Mucosa of gallbladder (tissue), 1 donor: ENCODE results near the gene MIA. TPM values are rescaled to one million over a fixed set of nuclear protein-coding genes. Genes with fewer than 3 reads are reported as not detected.
"Not testable (repeated sequence)": the region's sequence is repeated elsewhere in the genome, so short reads cannot be mapped to it uniquely, and the experiment has no call there.

ENCODE experiments used
- DNase-seq: peaks from one replicate; pipeline ENCODE4 v3.0.0-alpha.2; 2020; ENCODE audit warnings: low spot score
- total RNA-seq: library from RNA; stranded (reverse); gene quantifications from one replicate; pipeline ENCODE4 v1.2.1, GENCODE V29; 2021
- donor health status: DM: no; HTN: no; CAD: no.

Gene MIA
- total RNA-seq, 1 donor from 2014 or later: 4.5 TPM

DNA sequence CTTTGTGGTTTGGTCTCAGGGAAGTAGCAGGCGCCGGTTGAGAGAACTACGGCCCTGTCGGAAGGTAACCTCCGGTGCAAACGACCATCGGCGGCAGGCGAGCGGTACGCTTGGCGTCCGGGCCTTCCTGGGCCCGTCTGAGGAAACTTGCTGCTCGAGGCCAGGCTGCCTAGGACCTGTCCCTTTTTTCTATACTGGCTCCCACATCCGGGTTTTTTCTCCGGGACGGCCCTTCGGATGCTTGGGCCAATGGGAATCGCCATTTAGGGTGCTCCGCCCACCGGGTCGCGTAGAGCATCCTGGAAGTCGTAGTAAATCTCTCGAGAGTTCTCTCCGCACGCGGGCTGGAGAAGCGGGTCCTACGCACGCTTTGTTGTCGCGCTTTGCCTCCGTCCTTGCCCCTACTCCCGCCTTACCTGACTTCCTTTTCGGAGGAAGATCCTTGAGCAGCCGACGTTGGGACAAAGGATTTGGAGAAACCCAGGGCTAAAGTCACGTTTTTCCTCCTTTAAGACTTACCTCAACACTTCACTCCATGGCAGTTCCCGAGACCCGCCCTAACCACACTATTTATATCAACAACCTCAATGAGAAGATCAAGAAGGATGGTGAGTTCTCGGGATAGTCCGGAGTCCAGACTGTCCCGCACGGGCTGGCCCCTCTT lies 24.3 kb upstream of the MIA start, which contains the start of gene SNRPA:
Gene SNRPA, plus strand, starts transcription at position 330 of the 664 bp plus-strand sequence. Its CDS starts 206 bp downstream, at position 536.
- DNase-seq: peak; percentile 98

DNA sequence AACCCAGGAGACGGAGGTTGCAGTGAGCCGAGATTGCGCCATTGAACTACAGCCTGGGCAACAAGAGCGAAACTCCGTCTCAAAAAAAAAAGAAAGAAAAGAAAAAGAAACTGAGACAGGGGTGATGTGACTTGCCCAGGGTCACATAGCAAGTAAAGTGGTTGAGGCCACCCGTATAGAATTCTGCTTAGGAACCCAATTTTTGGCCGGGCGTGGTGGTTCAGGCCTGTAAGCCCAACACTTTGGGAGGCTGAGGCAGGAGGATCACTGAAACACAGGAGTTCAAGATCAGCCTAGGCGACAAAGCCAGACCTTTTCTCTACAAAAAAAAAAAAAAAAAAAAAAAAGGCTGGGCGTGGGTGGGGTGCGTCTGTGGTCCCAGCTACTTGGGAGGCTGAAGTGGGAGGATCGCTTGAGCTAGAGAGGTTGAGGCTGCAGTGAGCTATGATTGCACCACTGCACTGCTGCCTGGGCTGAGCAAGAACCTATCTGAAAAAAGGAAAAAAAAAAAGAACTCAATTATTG lies 23.0 kb upstream of the MIA start:
- no peak for DNase-seq

DNA sequence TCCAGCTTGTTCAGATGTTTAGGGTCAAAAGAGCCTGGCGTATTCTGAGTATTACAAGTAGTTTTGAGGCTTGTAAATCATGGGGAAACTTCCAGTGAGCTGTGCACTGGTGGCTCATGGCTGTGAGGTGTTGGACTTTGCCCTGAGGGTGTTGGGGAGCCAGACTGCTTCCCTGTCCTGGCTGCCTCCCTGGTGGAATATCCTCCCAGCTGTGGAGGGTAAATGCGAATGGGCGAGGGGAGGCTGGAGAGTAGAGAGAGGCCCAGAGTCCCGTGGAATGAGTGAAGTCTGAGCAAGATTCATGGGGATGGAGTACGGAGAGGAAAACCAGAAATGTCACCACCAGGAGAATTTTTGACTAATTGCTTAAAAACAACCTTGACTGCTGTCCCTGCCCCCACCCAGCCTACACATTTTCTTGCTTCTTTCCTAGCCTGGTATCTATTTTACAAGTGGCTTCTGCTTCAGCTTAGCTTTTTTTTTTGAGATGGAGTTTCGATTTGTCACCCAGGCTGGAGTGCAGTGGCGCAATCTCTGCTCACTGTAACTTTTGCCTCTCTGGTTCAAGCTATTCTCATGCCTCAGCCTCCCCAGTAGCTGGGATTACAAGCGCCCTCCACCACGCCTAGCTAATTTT lies 20.6 kb upstream of the MIA start:
- no peak for DNase-seq

DNA sequence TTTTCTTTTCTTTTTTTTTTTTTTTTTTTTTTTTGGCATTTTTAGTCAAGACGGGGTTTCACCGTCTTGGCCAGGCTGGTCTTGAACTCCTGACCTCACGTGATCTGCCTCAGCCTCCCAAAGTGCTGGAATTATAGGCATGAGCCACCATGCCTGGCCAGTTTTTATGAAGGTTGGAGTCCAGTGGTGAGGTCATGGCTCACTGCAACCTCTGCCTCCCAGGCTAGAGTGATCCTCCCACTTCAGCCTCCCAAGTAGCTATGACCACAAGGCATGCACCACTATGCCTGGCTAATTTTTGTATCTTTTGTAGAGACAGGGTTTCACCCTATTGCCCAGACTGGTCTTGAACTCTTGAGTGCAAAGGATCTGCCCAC lies 20.1 kb upstream of the MIA start:
- DNase-seq: no peak

DNA sequence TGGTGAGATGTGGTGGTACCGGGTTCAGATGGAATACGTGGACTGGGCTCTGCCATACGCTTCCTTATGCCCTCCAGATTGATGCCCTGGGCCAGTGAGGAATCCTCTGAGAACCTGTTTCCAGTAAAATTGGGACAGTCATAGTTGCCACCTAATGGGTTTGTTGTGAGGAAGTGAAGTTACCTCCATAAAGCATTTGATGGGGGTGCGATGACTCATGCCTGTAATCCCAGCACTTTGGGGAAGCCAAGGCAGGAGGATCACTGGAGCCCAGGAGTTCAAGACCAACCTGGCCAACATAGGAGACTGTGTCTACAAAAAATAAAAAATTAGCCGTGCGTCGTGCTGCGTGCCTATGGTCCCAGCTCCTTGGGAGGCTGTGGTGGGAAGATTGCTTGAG lies 19.5 kb upstream of the MIA start:
- DNase-seq: no peak

DNA sequence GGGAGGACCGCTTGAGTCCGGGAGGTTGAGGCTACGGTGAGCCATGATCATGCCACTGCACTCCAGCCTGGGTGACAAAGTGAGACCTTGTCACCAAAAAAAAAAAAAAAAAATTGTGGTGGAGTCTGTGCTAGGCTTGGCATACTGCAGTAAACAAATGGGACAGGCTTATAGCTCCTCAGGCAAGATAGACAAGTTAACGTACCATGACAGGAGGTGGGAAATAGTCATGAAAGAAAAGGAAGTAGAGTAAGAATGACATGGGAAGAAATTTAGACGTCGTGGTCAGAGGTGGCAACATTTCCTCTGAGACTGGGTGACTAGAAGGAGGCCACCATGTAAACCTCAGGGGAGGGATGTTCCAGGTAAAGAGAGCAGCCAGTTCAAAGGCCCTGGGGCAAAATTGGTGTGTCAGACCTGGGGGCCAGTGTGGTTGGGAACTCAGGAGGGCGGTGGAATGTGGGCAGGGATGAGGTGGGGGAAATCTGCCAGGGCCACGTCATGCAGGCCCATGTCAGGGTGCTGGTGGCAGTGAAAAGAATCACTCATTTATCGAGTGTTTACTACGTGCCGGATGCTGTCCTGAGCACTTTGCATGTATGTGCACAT lies 18.7 kb upstream of the MIA start:
- DNase-seq: no peak

DNA sequence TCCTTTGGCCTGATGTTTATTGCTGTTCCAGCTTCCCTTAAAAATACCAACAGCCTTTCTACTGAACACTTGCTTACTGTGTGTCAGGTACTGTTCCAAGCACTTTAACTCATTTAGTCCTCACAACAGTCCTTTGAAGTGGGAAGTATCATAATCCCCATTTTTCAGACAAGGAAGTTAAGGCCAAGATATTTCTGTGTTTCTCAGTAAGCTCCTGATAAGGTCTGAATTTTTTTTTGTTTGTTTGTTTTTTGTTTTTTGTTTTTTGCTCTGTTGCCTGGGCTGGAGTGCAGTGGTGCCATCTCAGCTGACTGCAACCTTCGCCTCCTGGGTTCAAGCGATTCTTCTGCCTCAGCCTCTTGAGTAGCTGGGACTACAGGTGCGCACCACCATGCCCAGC lies 16.8 kb upstream of the MIA start:
- DNase-seq: no peak

DNA sequence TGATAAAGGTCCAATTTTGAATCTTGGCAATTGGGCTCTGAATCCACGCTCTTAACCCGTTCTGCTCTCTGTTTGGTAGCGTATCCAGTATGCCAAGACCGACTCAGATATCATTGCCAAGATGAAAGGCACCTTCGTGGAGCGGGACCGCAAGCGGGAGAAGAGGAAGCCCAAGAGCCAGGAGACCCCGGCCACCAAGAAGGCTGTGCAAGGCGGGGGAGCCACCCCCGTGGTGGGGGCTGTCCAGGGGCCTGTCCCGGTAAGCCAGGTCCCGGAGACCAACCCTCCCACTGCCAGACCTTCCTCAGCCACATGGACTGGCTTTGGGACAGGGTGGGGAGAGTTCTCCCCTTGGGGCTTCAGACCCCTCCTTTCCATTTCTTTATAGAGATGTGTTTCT lies 16.0 kb upstream of the MIA start:
- DNase-seq: no peak

DNA sequence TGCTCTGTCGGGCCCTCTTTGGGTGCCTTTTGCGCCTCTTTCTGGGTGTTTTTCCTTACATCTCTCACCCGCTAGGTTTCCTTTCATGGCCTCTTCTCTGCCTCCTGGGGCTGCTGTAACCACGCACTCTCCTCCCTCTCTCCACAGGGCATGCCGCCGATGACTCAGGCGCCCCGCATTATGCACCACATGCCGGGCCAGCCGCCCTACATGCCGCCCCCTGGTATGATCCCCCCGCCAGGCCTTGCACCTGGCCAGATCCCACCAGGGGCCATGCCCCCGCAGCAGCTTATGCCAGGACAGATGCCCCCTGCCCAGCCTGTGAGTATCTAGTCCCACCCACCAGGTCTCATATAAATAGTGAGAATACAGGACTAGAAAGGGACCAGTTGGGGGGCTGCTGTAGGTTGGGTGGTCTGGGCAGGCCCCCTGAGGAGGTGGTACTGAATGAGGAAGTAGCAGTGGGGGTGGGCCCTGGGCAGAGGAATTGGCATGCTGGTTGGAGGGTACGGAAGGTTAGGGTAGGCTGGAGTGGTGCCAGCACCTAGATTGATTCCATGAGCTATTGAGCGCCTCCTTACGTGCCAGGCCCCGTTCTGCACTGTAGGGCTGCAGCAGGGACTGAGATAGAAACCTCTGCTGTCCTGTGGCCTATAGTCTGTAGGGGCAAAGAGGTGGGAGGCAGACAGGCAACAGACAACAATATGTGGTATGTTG lies 12.4 kb upstream of the MIA start:
- no peak for DNase-seq

DNA sequence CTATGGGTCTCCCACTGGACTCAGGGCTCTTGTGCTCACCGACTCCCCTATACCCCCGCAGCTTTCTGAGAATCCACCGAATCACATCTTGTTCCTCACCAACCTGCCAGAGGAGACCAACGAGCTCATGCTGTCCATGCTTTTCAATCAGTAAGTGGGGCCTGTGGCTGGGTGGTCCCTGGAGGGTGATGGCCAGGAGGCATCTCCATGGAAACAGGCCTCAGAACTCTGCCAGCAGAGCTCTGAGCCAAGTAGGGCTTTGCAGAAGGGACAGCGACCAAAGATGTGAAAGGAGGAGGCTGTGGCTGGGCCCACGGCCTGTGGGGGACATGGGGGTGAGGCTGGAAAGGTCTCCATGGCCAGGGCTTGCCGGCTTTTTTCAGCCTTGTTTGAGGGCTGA lies 11.8 kb upstream of the MIA start:
- no peak for DNase-seq

DNA sequence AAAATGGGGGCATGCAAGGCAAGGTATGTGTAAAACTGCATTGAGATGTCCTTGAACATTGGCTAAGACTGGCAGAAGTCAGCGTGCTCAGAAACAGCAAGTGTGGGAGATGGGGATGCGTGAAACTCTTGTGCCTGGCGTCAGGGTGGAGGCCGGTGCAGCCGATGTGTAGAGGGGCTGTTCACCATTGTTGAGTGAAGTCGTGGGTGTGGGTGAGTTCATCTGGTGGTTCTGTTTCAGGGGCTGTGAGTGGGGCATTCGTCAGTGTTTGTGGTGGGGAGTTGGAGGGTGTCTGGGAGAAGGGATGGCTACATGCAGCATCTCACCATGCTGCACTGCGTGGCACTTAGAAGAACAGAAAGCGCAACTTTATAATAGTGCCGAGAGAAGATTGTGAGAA lies 11.4 kb upstream of the MIA start:
- DNase-seq: no peak

DNA sequence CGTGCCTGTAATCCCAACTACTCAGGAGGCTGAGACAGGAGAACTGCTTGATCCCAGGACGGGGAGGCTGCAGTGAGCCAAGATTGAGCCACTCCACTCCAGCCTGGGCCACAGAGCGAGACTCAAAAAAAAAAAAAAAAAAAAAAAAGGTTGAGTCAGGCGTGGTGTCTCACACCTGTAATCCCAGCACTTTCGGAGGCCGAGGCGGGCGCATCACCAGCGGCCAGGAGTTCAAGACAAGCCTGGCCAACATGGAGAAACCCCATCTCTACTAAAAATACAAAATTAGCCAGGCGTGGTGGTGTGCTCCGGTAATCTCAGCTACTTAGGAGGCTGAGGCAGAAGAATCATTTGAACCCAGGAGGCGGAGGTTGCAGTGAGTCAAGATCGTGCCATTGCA lies 8.9 kb upstream of the MIA start:
- not testable (repeated sequence) for DNase-seq

DNA sequence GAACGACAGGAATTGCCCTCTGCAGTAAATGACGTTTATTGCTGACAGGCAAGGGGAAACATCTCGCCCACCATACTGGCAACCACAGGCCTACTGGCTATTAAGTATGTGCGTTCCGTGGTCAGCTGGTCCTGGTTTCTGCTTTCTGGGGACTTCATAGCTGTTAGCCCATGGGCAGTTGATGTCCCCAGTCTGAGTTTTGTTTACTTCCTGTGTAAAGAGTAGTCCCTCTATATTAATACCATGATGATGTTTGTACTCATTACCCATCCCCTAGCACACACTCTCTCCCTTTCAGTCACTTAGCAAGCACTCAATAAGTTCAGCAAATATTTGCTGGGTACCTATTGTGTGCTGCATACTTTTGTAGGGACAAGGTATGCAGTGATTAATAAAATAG lies 6.5 kb upstream of the MIA start:
- DNase-seq: no peak

DNA sequence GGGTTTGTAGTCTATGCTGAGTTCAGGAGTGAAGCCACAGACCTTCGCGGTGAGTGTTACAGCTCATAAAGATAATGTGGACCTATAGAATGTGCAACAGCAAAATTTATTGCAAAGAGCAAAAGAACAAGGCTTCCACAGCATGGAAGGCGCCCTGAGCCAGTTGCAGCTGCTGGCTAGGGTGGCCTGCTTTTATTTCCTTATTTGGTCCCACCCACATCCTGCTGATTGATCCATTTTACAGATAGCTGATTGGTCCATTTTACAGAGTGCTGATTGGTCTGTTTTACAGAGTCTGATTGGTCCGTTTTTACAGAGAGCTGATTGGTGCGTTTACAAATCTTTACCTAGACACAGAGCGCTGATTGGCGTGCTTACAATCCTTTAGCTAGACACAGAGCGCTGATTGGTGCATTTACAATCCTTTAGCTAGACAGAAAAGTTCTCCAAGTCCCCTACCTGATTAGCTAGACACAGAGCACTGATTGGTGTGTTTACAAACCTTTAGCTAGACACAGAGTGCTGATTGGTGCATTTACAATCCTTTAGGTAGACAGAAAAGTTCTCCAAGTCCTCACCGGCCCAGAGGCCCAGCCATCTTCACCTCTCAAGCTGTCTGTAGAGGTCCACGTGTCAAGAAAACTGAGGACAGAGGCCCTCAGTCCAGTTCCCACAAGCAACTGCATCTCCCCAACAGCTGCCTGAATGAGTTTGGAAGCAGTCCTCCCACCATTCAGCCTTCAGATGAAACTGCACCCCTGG lies 4.0 kb upstream of the MIA start:
- not testable (repeated sequence) for DNase-seq

DNA sequence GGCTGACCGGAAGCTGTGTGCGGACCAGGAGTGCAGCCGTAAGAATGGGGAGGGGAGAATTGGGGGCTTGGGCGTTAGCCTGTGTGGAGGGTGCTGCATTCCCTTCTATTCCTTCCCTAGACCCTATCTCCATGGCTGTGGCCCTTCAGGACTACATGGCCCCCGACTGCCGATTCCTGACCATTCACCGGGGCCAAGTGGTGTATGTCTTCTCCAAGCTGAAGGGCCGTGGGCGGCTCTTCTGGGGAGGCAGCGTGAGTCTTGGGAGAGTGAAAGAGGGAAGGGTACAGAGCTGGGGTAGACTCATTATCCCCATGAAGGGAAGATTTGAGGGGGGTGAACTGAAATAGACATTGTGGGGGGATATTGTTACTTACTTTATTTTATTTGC lies 306 bp downstream of the MIA start:
- DNase-seq: no peak

DNA sequence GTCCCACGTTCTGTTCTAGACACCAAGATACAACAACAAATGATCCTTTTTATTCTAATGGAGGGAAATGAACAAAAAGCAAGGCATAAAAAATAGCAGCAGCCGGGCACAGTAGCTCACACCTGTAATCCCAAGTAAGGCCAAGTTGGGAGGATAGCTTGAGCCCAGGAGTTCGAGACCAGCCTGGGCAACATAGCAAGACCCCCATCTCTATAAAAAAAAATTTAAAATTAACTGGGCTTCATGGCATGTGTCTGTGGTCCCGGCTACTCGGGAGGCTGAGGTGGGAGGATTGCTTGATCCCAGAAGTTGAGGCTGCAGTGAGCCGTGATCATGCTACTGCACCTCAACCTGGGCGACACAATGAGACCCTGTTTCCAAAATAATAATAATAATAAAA lies 1.0 kb downstream of the MIA start:
- no peak for DNase-seq

DNA sequence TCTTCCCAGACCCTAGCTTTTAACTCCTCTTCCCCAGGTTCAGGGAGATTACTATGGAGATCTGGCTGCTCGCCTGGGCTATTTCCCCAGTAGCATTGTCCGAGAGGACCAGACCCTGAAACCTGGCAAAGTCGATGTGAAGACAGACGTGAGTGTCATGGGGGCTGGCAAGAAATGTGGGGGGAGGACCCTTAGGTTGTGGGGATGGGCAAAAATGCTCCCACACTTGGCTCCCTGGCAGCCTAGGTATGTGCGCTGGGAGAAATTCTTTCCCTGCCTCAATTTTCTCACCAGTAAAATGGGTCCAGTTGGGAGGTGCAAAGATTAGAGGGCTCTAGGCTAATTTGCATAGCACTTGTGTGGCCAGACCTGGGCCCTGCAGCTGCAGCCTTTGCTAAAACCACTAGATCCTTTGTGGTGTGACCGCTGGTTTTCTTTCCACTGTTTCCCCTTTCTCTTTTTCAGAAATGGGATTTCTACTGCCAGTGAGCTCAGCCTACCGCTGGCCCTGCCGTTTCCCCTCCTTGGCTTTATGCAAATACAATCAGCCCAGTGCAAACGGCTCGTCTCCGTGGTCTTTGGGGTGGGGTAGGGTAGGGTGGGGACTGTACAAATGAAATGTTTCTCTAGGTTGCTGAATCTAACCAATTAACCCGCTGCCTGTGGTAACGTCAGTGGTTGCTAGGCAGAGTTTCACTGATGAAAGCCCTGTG lies 1.8 kb downstream of the MIA start:
- DNase-seq: peak; percentile 96

DNA sequence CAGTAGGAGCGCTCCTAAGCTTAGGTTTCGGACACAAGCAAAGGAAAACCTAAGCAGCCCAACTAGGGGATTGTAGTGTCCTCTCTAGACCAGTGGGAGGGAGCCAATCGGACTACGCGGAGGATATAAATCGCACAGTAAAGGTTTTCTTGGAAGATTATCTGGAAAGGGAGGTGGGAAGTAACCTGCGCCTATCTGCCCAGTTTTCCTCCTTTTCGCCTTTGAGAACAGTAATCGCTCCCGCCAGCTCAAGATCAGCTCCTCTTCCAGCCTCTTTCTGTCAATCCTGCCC lies 2.3 kb downstream of the MIA start:
- no peak for DNase-seq

DNA sequence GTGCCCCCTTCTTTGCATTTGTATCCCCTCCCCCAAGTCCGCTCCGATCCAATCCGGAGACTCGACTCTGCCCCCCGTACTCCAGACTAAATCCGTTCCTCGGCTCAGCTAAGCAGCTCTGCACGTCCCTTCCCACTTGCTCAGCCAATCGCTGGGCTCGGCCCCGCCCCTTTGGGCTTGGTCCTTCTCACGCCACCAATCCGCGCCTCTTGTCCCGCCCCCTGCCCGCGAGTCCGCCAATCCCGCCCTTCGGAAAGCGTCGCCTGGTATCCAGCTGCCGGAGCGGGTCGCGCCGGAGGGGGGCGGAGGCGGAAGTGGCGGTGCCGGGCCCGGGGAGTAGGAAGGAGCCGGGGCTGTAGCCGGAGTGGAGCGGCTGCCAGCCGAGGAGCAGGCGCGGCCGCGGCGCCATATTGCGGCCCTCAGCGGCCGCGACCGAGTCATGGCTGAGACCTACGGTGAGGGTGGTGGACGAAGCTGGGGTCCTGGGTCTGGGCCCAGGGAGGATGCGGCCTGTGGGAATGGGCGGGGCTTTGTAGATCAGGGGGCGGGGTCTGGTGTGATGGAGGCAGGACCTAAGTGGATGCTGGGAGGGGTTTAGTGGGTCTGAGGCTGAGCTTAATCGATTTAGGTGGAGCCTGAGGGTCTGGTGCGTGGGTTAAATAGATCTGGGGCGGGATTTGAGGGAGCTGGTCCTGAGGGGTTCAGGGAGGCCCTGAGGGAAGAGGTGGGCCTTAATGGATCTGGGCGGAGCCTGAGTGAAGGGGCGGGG lies 2.8 kb downstream of the MIA start, which contains the start of gene RAB4B:
Gene RAB4B, plus strand, starts transcription at position 311 of the 769 bp plus-strand sequence. Its CDS starts 129 bp downstream, at position 440.
- peak; percentile 100 for DNase-seq

DNA sequence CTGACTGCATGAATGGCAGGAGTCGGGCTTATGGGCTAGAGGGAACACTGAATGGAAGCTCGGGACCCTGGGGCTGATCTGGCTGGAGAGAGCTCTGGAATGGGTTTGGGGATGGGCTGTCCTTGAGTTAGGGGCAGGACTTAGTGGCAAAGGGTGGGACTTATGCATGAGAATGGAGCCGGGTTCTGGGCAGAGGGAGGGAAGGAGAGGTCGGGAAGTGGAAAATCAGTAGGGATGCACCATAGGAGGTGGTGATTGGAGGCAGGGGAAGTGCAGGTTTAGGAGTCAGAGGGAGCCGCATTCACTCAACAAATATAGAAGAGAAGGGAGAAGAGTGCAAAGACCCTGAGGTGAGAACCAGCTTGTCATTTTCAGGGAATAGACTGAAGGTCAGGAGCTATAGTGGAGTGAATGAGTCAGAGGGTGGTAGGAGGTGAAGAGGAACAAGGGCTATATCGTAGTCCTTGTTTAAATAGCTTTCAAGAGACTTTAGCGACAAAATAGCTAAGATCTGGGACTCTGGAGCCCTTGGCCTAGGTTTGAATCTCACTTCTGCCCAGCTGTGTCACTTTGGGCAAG lies 3.5 kb downstream of the MIA start:
- no peak for DNase-seq
